HEK293 (cell line): ENCODE measurements around the gene RNF212.

Experiments used
- CTCF ChIA-PET: fragments of 350-600 bp; formaldehyde crosslinking; extraction: SDS; loops from one replicate; lab custom pipeline; 2021; ENCODE audit warnings: antibody characterized with exemption; lab: Yijun Ruan, JAX
- POLR2A ChIA-PET: fragments of 300-600 bp; formaldehyde crosslinking; extraction: SDS; loops from one replicate; lab custom pipeline; 2020; ENCODE audit warnings: antibody characterized with exemption, inconsistent platforms; lab: Yijun Ruan, JAX
- H3K27ac ChIP-seq: fragments of 200-500 bp; sonication (Bioruptor generic); 2 replicates; pipeline ENCODE4 v1.5.1; 2014; ENCODE audit warnings: low read depth, low read length, control low read depth, inconsistent platforms; ENCODE audit errors: extremely low read depth
- H3K36me3 ChIP-seq, 2 experiments: fragments of 200-500 bp in 1 of 2; sonication (Bioruptor generic) in 1 of 2; 1 replicate in 1 of 2; 2 replicates in 1 of 2; pipeline ENCODE4 v1.5.1; 2014 to 2017; ENCODE audit warnings: inconsistent platforms in 2 of 2, low read length in 2 of 2; ENCODE audit not compliant: control insufficient read depth in 2 of 2, insufficient read depth in 1 of 2
- H3K4me1 ChIP-seq: fragments of 200-500 bp; sonication (Bioruptor generic); 2 replicates; pipeline ENCODE4 v1.5.1; 2014; ENCODE audit warnings: mild to moderate bottlenecking, low read length, inconsistent platforms; ENCODE audit not compliant: control insufficient read depth, insufficient read depth
- H3K4me3 ChIP-seq: 2 replicates; pipeline ENCODE4 v1.5.1; 2011; ENCODE audit warnings: low read depth, mild to moderate bottlenecking, control low read depth, low read length, moderate library complexity
- H3K9me3 ChIP-seq: fragments of 200-500 bp; sonication (Bioruptor generic); 2 replicates; pipeline ENCODE4 v1.5.1; 2014; ENCODE audit warnings: low read depth, low read length, inconsistent platforms; ENCODE audit not compliant: control insufficient read depth, insufficient read depth
- HOXA7 ChIP-seq: sonication (generic); formaldehyde crosslinking; IDR thresholded peaks from 2 replicates; pipeline ENCODE4 v1.8.1; 2022; ENCODE audit warnings: missing genetic modification reagents, borderline replicate concordance
- KLF7 ChIP-seq: fragments of 450-650 bp; formaldehyde crosslinking; IDR thresholded peaks from 2 replicates; pipeline ENCODE4 v1.5.1; 2016; ENCODE audit warnings: missing biosample characterization, missing genetic modification characterization, borderline replicate concordance
- OVOL3 ChIP-seq: fragments of 450-650 bp; formaldehyde crosslinking; IDR thresholded peaks from 2 replicates; pipeline ENCODE4 v1.5.1; 2016; ENCODE audit warnings: missing biosample characterization, missing genetic modification characterization
- SCRT1 ChIP-seq: fragments of 450-650 bp; formaldehyde crosslinking; IDR thresholded peaks from 2 replicates; pipeline ENCODE4 v1.5.1; 2016; ENCODE audit warnings: missing biosample characterization, missing genetic modification characterization, borderline replicate concordance
- ZBTB20 ChIP-seq: fragments of 450-650 bp; formaldehyde crosslinking; IDR thresholded peaks from 2 replicates; pipeline ENCODE4 v1.5.1; 2016; ENCODE audit warnings: missing biosample characterization, missing genetic modification characterization
- ZIC2 ChIP-seq: fragments of 450-650 bp; formaldehyde crosslinking; IDR thresholded peaks from 2 replicates; pipeline ENCODE4 v1.5.1; 2016; ENCODE audit warnings: missing biosample characterization, missing genetic modification characterization
- ZNF121 ChIP-seq: fragments of 450-650 bp; formaldehyde crosslinking; IDR thresholded peaks from 2 replicates; pipeline ENCODE4 v1.5.1; 2016; ENCODE audit warnings: missing biosample characterization, missing genetic modification characterization
- ZNF211 ChIP-seq: fragments of 450-650 bp; formaldehyde crosslinking; IDR thresholded peaks from 2 replicates; pipeline ENCODE4 v1.5.1; 2016; ENCODE audit warnings: low read depth, missing biosample characterization, missing genetic modification characterization
- ZNF311 ChIP-seq: fragments of 450-650 bp; formaldehyde crosslinking; IDR thresholded peaks from 2 replicates; pipeline ENCODE4 v1.5.1; 2017; ENCODE audit warnings: missing biosample characterization, missing genetic modification characterization, borderline replicate concordance
- ZNF350 ChIP-seq: fragments of 450-650 bp; formaldehyde crosslinking; IDR thresholded peaks from 2 replicates; pipeline ENCODE4 v1.5.0; 2017; ENCODE audit warnings: missing biosample characterization, mild to moderate bottlenecking, missing genetic modification characterization
- ZNF48 ChIP-seq: fragments of 450-650 bp; formaldehyde crosslinking; IDR thresholded peaks from 2 replicates; pipeline ENCODE4 v1.5.1; 2016; ENCODE audit warnings: missing biosample characterization, missing genetic modification characterization
- ZNF530 ChIP-seq: fragments of 450-650 bp; formaldehyde crosslinking; IDR thresholded peaks from 2 replicates; pipeline ENCODE4 v1.5.1; 2016; ENCODE audit warnings: low read depth, missing biosample characterization, missing genetic modification characterization
- ZNF600 ChIP-seq: fragments of 450-650 bp; formaldehyde crosslinking; IDR thresholded peaks from 2 replicates; pipeline ENCODE4 v1.5.1; 2016; ENCODE audit warnings: missing biosample characterization, missing genetic modification characterization
- ZNF707 ChIP-seq: fragments of 450-650 bp; formaldehyde crosslinking; IDR thresholded peaks from 2 replicates; pipeline ENCODE4 v1.5.1; 2016; ENCODE audit warnings: missing biosample characterization, missing genetic modification characterization
- TF ChIP-seq, protein P1 (sequence below): fragments of 450-650 bp; formaldehyde crosslinking; IDR thresholded peaks from 2 replicates; pipeline ENCODE4 v1.5.1; 2016; ENCODE audit warnings: missing biosample characterization, missing genetic modification characterization, low read depth
- TF ChIP-seq, protein P2 (sequence below): fragments of 450-650 bp; formaldehyde crosslinking; IDR thresholded peaks from 2 replicates; pipeline ENCODE4 v1.5.1; 2016; ENCODE audit warnings: missing biosample characterization, missing genetic modification characterization
- TF ChIP-seq, protein P3 (sequence below): fragments of 450-650 bp; IDR thresholded peaks from 2 replicates; pipeline ENCODE4 v1.5.1; 2018; ENCODE audit warnings: missing biosample characterization, missing genetic modification characterization
- TF ChIP-seq, protein P4 (sequence below): fragments of 450-650 bp; formaldehyde crosslinking; IDR thresholded peaks from 2 replicates; pipeline ENCODE4 v1.5.1; 2016; ENCODE audit warnings: missing biosample characterization, missing genetic modification characterization, borderline replicate concordance
- TF ChIP-seq, protein P5 (sequence below): fragments of 450-650 bp; formaldehyde crosslinking; IDR thresholded peaks from 2 replicates; pipeline ENCODE4 v1.5.1; 2016; ENCODE audit warnings: missing biosample characterization, missing genetic modification characterization

RNF212 gene

DNA sequence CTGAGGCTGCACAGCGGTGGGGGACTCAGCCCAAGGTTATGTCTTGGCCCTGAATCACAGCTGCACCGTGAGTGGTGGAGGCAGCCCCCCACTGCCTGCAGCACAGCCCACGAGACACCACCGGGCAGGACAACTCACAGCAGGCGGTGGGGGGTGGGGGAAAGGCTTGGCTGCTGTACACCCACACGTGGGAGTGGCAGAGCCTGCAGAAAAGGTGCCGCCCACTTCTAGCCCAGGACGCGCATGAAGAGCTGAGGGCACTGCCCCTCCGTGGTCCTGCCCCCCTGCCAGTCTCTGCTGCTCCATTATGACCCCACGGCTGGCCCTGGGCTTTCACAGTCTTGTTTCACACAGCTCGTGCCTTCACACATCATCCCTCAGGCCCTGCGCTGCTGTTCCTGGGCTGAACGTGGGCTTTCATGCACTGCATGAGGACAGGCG, 61.1 kb downstream of the RNF212 start (continued):
- no peak for TF ChIP-seq ZNF530 (tag by site-specific recombination)

DNA sequence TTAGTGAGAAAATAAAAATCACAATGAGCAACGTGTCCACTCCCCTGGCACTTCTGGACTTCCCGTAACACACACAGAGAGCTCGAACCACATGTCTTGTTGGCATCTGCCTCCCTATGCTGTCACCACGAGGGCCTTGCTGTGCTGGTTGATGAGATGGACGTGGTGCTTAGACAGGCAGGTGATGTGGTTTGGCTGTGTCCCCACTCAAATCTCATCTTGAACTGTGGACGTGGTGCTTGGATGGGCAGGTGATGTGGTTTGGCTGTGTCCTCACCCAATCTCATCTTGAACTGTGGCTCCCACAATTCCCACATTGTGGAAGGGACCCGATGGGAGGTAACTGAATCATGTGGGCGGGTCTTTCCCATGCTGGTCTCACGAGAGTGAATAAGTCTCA, 61.9 kb downstream of the RNF212 start:
- ChIA-PET POLR2A (no interaction called here), CTCF (interaction anchor here (0.7 kb wide), 1 partner anchor 22 kb away, joined by 4 read pairs; no protein-coding TSS in a partner anchor)
- Histone ChIP-seq H3K4me1 (no peaks in the 10 kb centered on the region), H3K9me3 (no peaks in the 10 kb centered on the region)
- TF ChIP-seq, protein P1, sequence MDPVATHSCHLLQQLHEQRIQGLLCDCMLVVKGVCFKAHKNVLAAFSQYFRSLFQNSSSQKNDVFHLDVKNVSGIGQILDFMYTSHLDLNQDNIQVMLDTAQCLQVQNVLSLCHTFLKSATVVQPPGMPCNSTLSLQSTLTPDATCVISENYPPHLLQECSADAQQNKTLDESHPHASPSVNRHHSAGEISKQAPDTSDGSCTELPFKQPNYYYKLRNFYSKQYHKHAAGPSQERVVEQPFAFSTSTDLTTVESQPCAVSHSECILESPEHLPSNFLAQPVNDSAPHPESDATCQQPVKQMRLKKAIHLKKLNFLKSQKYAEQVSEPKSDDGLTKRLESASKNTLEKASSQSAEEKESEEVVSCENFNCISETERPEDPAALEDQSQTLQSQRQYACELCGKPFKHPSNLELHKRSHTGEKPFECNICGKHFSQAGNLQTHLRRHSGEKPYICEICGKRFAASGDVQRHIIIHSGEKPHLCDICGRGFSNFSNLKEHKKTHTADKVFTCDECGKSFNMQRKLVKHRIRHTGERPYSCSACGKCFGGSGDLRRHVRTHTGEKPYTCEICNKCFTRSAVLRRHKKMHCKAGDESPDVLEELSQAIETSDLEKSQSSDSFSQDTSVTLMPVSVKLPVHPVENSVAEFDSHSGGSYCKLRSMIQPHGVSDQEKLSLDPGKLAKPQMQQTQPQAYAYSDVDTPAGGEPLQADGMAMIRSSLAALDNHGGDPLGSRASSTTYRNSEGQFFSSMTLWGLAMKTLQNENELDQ (tag by site-specific recombination), result no peak
- TF ChIP-seq OVOL3 (tag by site-specific recombination) (no peak), ZNF211 (tag by site-specific recombination) (no peak), ZNF600 (tag by site-specific recombination) (no peak), ZNF350 (tag by site-specific recombination) (no peak), ZNF48 (tag by site-specific recombination) (no peak), ZNF311 (no peak), ZBTB20 (no peak), ZNF121 (tag by site-specific recombination) (no peak), SCRT1 (tag by site-specific recombination) (no peak), ZNF530 (tag by site-specific recombination) (no peak), KLF7 (tag by site-specific recombination) (no peak), ZNF707 (no peak), ZIC2 (tag by site-specific recombination) (no peak), HOXA7 (CRISPR knock-in tag) (no peak)
- TF ChIP-seq, protein P2, sequence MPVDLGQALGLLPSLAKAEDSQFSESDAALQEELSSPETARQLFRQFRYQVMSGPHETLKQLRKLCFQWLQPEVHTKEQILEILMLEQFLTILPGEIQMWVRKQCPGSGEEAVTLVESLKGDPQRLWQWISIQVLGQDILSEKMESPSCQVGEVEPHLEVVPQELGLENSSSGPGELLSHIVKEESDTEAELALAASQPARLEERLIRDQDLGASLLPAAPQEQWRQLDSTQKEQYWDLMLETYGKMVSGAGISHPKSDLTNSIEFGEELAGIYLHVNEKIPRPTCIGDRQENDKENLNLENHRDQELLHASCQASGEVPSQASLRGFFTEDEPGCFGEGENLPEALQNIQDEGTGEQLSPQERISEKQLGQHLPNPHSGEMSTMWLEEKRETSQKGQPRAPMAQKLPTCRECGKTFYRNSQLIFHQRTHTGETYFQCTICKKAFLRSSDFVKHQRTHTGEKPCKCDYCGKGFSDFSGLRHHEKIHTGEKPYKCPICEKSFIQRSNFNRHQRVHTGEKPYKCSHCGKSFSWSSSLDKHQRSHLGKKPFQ (tag by site-specific recombination), result no peak
- TF ChIP-seq, protein P3, sequence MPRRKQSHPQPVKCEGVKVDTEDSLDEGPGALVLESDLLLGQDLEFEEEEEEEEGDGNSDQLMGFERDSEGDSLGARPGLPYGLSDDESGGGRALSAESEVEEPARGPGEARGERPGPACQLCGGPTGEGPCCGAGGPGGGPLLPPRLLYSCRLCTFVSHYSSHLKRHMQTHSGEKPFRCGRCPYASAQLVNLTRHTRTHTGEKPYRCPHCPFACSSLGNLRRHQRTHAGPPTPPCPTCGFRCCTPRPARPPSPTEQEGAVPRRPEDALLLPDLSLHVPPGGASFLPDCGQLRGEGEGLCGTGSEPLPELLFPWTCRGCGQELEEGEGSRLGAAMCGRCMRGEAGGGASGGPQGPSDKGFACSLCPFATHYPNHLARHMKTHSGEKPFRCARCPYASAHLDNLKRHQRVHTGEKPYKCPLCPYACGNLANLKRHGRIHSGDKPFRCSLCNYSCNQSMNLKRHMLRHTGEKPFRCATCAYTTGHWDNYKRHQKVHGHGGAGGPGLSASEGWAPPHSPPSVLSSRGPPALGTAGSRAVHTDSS (tag by site-specific recombination), result no peak
- TF ChIP-seq, protein P4, sequence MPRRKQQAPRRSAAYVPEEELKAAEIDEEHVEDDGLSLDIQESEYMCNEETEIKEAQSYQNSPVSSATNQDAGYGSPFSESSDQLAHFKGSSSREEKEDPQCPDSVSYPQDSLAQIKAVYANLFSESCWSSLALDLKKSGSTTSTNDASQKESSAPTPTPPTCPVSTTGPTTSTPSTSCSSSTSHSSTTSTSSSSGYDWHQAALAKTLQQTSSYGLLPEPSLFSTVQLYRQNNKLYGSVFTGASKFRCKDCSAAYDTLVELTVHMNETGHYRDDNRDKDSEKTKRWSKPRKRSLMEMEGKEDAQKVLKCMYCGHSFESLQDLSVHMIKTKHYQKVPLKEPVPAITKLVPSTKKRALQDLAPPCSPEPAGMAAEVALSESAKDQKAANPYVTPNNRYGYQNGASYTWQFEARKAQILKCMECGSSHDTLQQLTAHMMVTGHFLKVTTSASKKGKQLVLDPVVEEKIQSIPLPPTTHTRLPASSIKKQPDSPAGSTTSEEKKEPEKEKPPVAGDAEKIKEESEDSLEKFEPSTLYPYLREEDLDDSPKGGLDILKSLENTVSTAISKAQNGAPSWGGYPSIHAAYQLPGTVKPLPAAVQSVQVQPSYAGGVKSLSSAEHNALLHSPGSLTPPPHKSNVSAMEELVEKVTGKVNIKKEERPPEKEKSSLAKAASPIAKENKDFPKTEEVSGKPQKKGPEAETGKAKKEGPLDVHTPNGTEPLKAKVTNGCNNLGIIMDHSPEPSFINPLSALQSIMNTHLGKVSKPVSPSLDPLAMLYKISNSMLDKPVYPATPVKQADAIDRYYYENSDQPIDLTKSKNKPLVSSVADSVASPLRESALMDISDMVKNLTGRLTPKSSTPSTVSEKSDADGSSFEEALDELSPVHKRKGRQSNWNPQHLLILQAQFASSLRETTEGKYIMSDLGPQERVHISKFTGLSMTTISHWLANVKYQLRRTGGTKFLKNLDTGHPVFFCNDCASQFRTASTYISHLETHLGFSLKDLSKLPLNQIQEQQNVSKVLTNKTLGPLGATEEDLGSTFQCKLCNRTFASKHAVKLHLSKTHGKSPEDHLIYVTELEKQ (tag by site-specific recombination), result no peak
- TF ChIP-seq, protein P5, sequence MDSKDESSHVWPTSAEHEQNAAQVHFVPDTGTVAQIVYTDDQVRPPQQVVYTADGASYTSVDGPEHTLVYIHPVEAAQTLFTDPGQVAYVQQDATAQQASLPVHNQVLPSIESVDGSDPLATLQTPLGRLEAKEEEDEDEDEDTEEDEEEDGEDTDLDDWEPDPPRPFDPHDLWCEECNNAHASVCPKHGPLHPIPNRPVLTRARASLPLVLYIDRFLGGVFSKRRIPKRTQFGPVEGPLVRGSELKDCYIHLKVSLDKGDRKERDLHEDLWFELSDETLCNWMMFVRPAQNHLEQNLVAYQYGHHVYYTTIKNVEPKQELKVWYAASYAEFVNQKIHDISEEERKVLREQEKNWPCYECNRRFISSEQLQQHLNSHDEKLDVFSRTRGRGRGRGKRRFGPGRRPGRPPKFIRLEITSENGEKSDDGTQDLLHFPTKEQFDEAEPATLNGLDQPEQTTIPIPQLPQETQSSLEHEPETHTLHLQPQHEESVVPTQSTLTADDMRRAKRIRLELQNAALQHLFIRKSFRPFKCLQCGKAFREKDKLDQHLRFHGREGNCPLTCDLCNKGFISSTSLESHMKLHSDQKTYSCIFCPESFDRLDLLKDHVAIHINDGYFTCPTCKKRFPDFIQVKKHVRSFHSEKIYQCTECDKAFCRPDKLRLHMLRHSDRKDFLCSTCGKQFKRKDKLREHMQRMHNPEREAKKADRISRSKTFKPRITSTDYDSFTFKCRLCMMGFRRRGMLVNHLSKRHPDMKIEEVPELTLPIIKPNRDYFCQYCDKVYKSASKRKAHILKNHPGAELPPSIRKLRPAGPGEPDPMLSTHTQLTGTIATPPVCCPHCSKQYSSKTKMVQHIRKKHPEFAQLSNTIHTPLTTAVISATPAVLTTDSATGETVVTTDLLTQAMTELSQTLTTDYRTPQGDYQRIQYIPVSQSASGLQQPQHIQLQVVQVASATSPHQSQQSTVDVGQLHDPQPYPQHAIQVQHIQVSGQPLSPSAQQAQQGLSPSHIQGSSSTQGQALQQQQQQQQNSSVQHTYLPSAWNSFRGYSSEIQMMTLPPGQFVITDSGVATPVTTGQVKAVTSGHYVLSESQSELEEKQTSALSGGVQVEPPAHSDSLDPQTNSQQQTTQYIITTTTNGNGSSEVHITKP, result no peak
- TF ChIP-seq, all 188 proteins: peak for 0
- no peak overlapping the region for H3K4me3 ChIP-seq
- no peak overlapping the region for H3K27ac ChIP-seq
- H3K36me3 ChIP-seq, result no peaks in the 10 kb centered on the region
